SK-N-SH treated with all-trans-retinoic acid at 6 μM for 48 hours (cell line): ENCODE measurements around the gene CLINT1.

Source experiments
- ATAC-seq: fragments of 200-7000 bp; cut with Tn5 transposase; 3 replicates; pipeline ENCODE4 v1.9.1; 2020; ENCODE audit warnings: mild to moderate bottlenecking, moderate library complexity
- BACH2 ChIP-seq: fragments of 250-450 bp; sonication (Bioruptor Pico); IDR thresholded peaks from 2 replicates; pipeline ENCODE4 v1.9.0; 2021; ENCODE audit warnings: mild to moderate bottlenecking, borderline replicate concordance
- CREB5 ChIP-seq: fragments of 250-450 bp; sonication (Bioruptor Pico); IDR thresholded peaks from 2 replicates; pipeline ENCODE4 v1.5.1; 2020; ENCODE audit warnings: low read depth, mild to moderate bottlenecking, moderate library complexity
- CSDC2 ChIP-seq: fragments of 250-450 bp; sonication (Bioruptor Pico); IDR thresholded peaks from 2 replicates; pipeline ENCODE4 v1.5.0; 2020; ENCODE audit warnings: mild to moderate bottlenecking, moderate library complexity
- ESRRG ChIP-seq: fragments of 250-450 bp; sonication (Bioruptor Pico); IDR thresholded peaks from 2 replicates; pipeline ENCODE4 v1.6.1; 2021; ENCODE audit warnings: mild to moderate bottlenecking
- OSR1 ChIP-seq: fragments of 250-450 bp; sonication (Bioruptor Pico); IDR thresholded peaks from 2 replicates; pipeline ENCODE4 v1.8.0; 2022; ENCODE audit warnings: moderate library complexity, mild to moderate bottlenecking, inconsistent platforms
- PATZ1 ChIP-seq: fragments of 250-450 bp; sonication (Bioruptor Pico); IDR thresholded peaks from 2 replicates; pipeline ENCODE4 v1.8.0; 2020; ENCODE audit warnings: mild to moderate bottlenecking, moderate library complexity, borderline replicate concordance
- POU6F1 ChIP-seq: fragments of 250-450 bp; sonication (Bioruptor Pico); IDR thresholded peaks from 2 replicates; pipeline ENCODE4 v1.8.0; 2021; ENCODE audit warnings: low read depth, mild to moderate bottlenecking, moderate library complexity, borderline replicate concordance
- PPARA ChIP-seq: fragments of 250-450 bp; sonication (Bioruptor Pico); IDR thresholded peaks from 2 replicates; pipeline ENCODE4 v1.5.0; 2020; ENCODE audit warnings: mild to moderate bottlenecking, borderline replicate concordance
- RARB ChIP-seq: fragments of 250-450 bp; sonication (Bioruptor Pico); IDR thresholded peaks from 2 replicates; pipeline ENCODE4 v1.8.0; 2021; ENCODE audit warnings: mild to moderate bottlenecking, moderate library complexity
- SNAI2 ChIP-seq: fragments of 250-450 bp; sonication (Bioruptor Pico); IDR thresholded peaks from 2 replicates; pipeline ENCODE4 v1.5.0; 2020; ENCODE audit warnings: mild to moderate bottlenecking, moderate library complexity
- TOX ChIP-seq: fragments of 250-450 bp; sonication (Bioruptor Pico); IDR thresholded peaks from 2 replicates; pipeline ENCODE4 v1.8.0; 2021; ENCODE audit warnings: mild to moderate bottlenecking, moderate library complexity, borderline replicate concordance
- ZC3H10 ChIP-seq: fragments of 250-450 bp; sonication (Bioruptor Pico); IDR thresholded peaks from 2 replicates; pipeline ENCODE4 v1.5.1; 2021; ENCODE audit warnings: mild to moderate bottlenecking, moderate library complexity
- ZFP3 ChIP-seq: fragments of 250-450 bp; sonication (Bioruptor Pico); IDR thresholded peaks from 2 replicates; pipeline ENCODE4 v1.5.0; 2020; ENCODE audit warnings: mild to moderate bottlenecking, moderate library complexity
- ZFP30 ChIP-seq: fragments of 450-650 bp; formaldehyde crosslinking; IDR thresholded peaks from 2 replicates; pipeline ENCODE4 v1.5.0; 2022; ENCODE audit warnings: mild to moderate bottlenecking, moderate library complexity
- ZNF565 ChIP-seq: fragments of 450-650 bp; formaldehyde crosslinking; conservative IDR thresholded peaks from 2 replicates; pipeline ENCODE4 v1.5.0; 2020; ENCODE audit warnings: low read depth, mild to moderate bottlenecking, moderate library complexity
- ZNF8 ChIP-seq: fragments of 450-650 bp; formaldehyde crosslinking; IDR thresholded peaks from 2 replicates; pipeline ENCODE4 v1.5.0; 2020; ENCODE audit warnings: mild to moderate bottlenecking, moderate library complexity
- TF ChIP-seq, protein P1 (sequence below): fragments of 250-450 bp; sonication (Bioruptor Pico); IDR thresholded peaks from 2 replicates; pipeline ENCODE4 v1.5.0; 2020; ENCODE audit warnings: mild to moderate bottlenecking, moderate library complexity
- TF ChIP-seq, protein P2 (sequence below): fragments of 250-450 bp; sonication (Bioruptor Pico); IDR thresholded peaks from 2 replicates; pipeline ENCODE4 v1.5.1; 2021; ENCODE audit warnings: mild to moderate bottlenecking, moderate library complexity

The CLINT1 gene

GRCh38 chr5:157802736-157803135 is 56.2 kb downstream of the CLINT1 start:
- no peak for ATAC-seq

DNA sequence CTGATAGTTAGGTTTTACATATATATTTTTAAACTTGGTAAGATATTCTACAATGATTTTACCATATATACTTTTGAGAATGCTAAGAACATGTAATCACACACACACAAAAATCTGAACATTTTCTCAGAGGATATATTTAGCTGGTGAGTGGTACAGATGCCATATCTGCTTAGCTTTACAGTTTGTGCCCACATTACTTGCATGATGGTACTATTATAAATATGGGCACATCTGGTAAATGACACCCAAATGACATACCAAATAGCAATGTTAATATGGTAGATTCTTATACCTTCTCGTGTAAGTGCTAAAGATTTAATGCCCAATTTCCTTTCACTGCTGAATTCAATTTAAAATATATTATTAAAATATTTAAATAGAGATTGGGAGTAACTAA is 58.8 kb downstream of the CLINT1 start:
- no peak for ATAC-seq
- TF ChIP-seq PATZ1 (CRISPR knock-in tag) (no peak), CREB5 (CRISPR knock-in tag) (no peak), ZFP3 (no peak), CSDC2 (no peak), TOX (no peak), BACH2 (CRISPR knock-in tag) (no peak), ZNF565 (CRISPR knock-in tag) (no peak), ZC3H10 (no peak), POU6F1 (CRISPR knock-in tag) (no peak), SNAI2 (no peak), ESRRG (CRISPR knock-in tag) (no peak), ZNF8 (CRISPR knock-in tag) (no peak), OSR1 (CRISPR knock-in tag) (no peak)
- TF ChIP-seq, protein P1, sequence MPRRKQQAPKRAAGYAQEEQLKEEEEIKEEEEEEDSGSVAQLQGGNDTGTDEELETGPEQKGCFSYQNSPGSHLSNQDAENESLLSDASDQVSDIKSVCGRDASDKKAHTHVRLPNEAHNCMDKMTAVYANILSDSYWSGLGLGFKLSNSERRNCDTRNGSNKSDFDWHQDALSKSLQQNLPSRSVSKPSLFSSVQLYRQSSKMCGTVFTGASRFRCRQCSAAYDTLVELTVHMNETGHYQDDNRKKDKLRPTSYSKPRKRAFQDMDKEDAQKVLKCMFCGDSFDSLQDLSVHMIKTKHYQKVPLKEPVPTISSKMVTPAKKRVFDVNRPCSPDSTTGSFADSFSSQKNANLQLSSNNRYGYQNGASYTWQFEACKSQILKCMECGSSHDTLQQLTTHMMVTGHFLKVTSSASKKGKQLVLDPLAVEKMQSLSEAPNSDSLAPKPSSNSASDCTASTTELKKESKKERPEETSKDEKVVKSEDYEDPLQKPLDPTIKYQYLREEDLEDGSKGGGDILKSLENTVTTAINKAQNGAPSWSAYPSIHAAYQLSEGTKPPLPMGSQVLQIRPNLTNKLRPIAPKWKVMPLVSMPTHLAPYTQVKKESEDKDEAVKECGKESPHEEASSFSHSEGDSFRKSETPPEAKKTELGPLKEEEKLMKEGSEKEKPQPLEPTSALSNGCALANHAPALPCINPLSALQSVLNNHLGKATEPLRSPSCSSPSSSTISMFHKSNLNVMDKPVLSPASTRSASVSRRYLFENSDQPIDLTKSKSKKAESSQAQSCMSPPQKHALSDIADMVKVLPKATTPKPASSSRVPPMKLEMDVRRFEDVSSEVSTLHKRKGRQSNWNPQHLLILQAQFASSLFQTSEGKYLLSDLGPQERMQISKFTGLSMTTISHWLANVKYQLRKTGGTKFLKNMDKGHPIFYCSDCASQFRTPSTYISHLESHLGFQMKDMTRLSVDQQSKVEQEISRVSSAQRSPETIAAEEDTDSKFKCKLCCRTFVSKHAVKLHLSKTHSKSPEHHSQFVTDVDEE: no peak

More at GRCh38 chr5:157802736-157803135, 56.2 kb downstream of the CLINT1 start:
- TF ChIP-seq ZFP3 (no peak), POU6F1 (CRISPR knock-in tag) (no peak), ZNF8 (CRISPR knock-in tag) (no peak), BACH2 (CRISPR knock-in tag) (no peak), ZC3H10 (no peak), SNAI2 (no peak), RARB (CRISPR knock-in tag) (no peak), PPARA (CRISPR knock-in tag) (no peak), ZFP30 (no peak), CREB5 (CRISPR knock-in tag) (no peak), OSR1 (CRISPR knock-in tag) (no peak)
- TF ChIP-seq, protein P1: no peak
- TF ChIP-seq, protein P2, sequence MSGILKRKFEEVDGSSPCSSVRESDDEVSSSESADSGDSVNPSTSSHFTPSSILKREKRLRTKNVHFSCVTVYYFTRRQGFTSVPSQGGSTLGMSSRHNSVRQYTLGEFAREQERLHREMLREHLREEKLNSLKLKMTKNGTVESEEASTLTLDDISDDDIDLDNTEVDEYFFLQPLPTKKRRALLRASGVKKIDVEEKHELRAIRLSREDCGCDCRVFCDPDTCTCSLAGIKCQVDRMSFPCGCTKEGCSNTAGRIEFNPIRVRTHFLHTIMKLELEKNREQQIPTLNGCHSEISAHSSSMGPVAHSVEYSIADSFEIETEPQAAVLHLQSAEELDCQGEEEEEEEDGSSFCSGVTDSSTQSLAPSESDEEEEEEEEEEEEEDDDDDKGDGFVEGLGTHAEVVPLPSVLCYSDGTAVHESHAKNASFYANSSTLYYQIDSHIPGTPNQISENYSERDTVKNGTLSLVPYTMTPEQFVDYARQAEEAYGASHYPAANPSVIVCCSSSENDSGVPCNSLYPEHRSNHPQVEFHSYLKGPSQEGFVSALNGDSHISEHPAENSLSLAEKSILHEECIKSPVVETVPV (CRISPR knock-in tag): no peak
